GM18873 (cell line): ENCODE data around the gene TGM2.

Experiments
- ATAC-seq: cut with Tn5 transposase; IDR thresholded peaks from one replicate; pipeline ENCODE4 v1.9.1; 2021; ENCODE audit warnings: mild to moderate bottlenecking, moderate library complexity, moderate number of reproducible peaks; ENCODE audit not compliant: unreplicated experiment, low FRiP score

Gene TGM2

GRCh38 chr20:38147163-38147562 is 17.9 kb downstream of the TGM2 start:
- ATAC-seq, result no peak

- ATAC-seq, result no peak
Measured at GRCh38 chr20:38146628-38147027, 18.4 kb downstream of the TGM2 start.

DNA sequence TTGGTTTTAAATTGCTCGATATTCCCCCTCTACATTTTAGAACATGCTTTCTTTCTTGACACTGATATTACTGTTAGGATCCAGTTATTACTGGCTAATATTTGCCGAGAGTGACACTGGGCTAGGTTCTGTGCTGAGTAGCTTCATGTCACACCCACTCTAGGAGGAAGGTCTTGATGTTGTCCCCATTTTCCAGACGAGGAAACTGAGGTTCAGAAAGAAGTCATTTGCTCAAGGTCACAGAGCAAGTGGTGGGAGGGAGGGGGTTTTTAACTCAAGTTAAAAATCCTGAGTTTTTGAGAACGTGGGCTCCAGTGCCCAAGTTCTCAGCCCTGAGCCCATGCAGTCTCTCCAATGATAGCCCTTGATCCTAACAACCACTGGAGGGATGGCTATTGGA is 18.9 kb downstream of the TGM2 start:
- no peak for ATAC-seq

DNA sequence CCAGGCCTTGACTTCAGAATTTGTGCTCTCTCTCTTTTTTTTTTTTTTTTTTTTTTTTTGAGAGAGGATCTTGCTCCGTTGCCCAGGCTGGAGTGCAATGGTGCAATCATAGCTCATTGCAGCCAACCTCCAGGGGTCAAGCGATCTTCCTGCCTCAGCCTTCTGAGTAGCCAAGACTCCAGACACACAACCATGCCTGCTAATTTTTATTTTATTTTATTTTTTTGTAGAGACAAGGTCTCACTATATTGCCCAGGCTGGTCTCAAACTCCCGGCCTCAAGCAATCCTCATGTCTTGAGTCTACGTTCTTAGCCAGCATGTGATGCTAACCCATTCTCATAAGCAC is 19.4 kb downstream of the TGM2 start:
- no peak for ATAC-seq

DNA sequence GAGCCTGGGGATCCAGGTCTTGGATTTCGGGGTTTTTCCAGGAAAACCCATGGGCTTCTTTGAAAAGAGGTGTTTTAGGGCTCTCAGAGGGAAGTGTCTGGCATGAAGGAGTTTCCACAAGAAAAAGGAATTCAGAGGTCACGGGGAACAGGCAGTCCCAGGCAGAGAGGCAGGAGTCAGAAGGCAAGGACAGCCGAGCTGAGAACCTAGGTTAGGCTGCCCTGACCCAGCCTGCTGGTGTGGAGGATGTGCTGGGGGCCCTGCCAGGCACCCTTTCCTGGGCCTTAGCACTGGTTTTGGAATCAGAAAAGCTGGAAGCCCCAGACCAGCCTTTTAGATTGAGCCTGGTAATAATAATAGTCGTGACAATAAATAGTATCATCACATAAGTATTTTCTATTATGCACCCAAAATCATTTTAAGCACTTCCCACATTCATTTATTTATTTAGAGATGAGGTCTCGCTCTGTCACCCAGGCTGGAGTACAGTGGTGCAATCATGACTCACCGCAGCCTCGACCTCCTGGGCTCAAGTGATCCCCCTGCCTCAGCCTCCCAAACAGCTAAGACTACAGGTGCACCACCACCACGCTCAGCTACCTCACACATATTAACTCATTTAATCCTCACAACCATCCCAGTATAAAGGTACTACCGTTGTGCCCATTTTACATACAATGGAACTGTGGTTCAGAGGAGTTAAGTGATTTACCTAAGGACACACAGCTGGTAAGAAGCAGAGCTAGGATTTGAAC is 19.9 kb downstream of the TGM2 start:
- ATAC-seq, result no peak

- no peak for ATAC-seq
Measured at GRCh38 chr20:38144598-38144973, 20.5 kb downstream of the TGM2 start.

- ATAC-seq, result no peak
Measured at GRCh38 chr20:38143646-38144554, 21.2 kb downstream of the TGM2 start.

- ATAC-seq, result no peak
Measured at GRCh38 chr20:38143238-38143645, 21.8 kb downstream of the TGM2 start.

DNA sequence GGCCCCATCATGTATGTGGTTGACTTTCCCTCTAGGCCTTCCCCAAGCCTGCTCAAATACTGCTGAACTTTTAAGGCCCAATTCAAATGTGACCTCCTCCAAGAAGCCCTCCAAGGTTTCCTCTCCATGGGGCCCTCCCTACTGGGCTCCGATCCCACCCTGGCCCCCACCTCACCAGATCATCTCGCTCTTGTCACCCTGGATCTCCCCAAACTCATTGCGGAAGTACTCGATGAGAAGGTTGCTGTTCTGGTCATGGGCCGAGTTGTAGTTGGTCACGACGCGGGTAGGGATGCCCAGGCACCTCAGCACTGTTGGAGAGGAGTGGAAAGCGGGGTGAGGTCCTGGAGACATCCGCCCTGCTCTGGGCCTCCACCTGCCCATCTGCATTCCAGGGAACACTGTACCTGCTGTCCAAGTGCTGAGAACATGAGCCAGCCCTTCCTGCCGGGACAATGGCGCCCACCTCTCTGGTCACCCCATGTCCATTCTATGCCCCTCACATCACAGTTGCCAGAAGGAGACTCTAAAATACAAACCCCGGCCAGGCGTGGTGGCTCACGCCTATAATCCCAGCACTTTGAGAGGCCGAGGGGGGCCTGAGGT is 23.1 kb downstream of the TGM2 start:
- ATAC-seq, result no peak

DNA sequence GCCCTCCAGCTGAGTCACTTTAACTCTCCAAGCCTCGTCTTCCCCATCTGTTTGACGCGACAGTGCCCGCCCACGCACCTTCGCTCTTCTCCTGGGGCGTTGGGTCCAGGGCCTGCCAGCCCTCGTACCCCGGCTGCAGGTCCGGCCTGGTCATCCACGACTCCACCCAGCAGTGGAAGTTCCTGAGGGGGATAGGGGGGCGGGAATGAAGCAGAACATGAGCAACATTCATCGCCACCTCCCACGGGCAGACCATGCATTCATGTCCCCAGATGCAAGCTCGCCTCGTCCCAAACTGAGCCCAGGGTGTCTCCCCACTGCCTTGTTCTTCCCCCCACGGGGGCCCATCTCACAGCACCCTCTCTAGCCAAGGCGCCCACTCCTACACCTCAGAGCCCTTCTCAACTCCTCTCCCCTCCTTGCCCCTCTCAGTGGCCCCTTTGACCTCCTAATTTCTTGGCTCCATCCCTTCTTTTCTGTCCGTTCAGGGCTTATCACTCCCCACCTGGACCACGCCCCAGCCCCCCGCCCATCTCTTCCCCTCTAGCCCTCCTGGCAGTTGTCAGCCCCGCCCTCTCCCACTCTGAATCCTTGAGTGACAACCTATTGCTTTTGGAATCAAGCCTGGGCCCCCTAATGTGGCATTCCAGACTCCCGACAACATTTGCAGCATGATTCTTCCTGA is 23.7 kb downstream of the TGM2 start:
- ATAC-seq, result no peak

- no peak for ATAC-seq
Measured at GRCh38 chr20:38139977-38140753, 24.9 kb downstream of the TGM2 start.

GRCh38 chr20:38139156-38139912 is 25.7 kb downstream of the TGM2 start:
- no peak for ATAC-seq

- no peak for ATAC-seq
Measured at GRCh38 chr20:38138086-38138778, 26.8 kb downstream of the TGM2 start.

GRCh38 chr20:38137441-38138037 is 27.5 kb downstream of the TGM2 start:
- no peak for ATAC-seq

GRCh38 chr20:38136421-38137245 is 28.4 kb downstream of the TGM2 start:
- ATAC-seq, result no peak

GRCh38 chr20:38135651-38136420 is 29.2 kb downstream of the TGM2 start:
- ATAC-seq, result no peak

GRCh38 chr20:38135271-38135650 is 29.8 kb downstream of the TGM2 start:
- no peak for ATAC-seq
